ENCODE results near the gene SLC29A4.
A peak's percentile ranks its signal among the peaks of the same experiment; 100 is the strongest.
"Not testable (repeated sequence)": the region's sequence is repeated elsewhere in the genome, so short reads cannot be mapped to it uniquely, and the experiment has no call there.

SLC29A4 gene

GRCh38 chr7:5309146-5309545 is 26.4 kb downstream of the SLC29A4 start:
- no peak for DNase-seq (ENCODE audit: insufficient read length)
- TF ChIP-seq POLR2A (IDR thresholded peaks at IDR 0.05; ENCODE audit: low read depth, low read length) (no peak), POLR2AphosphoS5 (IDR thresholded peaks at IDR 0.05; ENCODE audit: low read depth, low read length) (no peak), TAF1 (IDR thresholded peaks at IDR 0.05; ENCODE audit: borderline replicate concordance, low read depth, low read length) (no peak)
- FAIRE-seq = no peak

GRCh38 chr7:5310822-5311405 is 28.2 kb downstream of the SLC29A4 start:
- TF ChIP-seq POLR2AphosphoS5 (IDR thresholded peaks at IDR 0.05; ENCODE audit: low read depth, low read length) (no peak), POLR2A (IDR thresholded peaks at IDR 0.05; ENCODE audit: low read depth, low read length) (no peak), TAF1 (IDR thresholded peaks at IDR 0.05; ENCODE audit: borderline replicate concordance, low read depth, low read length) (no peak)
- FAIRE-seq = peak; percentile 53

DNA sequence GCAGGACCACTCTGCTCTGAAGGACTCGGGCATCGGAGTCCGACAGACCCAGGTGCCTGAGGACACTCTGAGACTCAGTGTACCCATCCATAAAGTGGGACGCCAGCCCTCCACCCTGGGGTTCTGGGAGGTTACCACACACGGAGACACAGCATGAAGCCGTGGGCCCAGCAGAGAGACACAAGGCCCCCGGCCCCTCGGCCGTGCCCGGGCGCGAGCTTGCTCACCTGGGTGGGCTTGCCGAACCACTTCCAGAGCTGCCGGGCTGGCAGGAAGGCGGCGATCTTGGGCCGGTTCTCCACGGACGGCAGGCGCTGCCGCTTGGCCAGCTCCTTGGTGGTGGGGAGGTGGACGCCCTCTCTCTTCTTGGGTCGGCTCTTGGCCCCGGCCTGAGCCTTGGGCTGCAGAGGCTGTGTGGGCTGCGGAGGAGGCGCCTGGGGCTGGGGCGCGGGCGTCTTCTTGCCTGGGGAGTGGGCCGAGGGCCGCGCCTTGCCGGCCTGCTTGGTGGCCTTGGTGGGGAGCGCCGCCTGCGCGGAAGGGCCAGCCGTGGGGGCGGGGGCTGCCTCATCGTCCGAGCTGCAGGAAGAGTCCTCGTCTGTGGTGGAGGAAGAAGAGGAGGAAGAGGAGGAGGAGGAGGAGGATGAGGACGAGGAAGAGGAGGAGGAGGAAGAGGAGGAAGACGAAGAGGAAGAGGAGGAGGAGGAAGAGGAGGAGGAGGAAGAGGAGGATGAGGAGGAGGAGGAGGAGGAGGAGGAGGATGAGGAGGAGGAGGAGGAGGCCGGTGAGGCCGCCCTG is 29.7 kb downstream of the SLC29A4 start:
- not testable (repeated sequence) for DNase-seq (ENCODE audit: insufficient read length); FAIRE-seq

More at GRCh38 chr7:5310822-5311405, 28.2 kb downstream of the SLC29A4 start:
- no peak for DNase-seq (ENCODE audit: insufficient read length)

GRCh38 chr7:5313076-5313885 is 30.5 kb downstream of the SLC29A4 start:
- not testable (repeated sequence) for DNase-seq (ENCODE audit: insufficient read length); FAIRE-seq

DNA sequence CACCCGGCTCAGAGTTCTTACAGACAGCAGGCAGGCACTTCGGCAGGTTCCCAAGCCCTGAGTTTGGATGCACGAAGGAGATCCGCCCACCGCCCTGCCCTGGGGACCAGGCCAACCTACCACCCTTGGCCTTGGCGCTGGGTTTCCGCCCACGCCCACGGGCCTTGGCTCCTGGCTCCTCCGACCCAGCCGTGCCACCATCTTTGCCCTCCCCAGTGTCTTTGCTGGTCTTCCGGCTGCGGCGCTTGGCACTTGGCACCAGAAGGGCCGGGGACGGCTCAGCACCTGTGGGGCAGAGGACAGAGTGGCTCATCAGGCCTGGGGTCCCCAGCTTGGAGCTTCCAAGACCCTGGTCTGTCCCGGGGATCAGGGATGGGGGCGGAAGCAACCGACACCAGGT is 32.1 kb downstream of the SLC29A4 start:
- DNase-seq (ENCODE audit: insufficient read length) (no peak), FAIRE-seq (no peak)
- TF ChIP-seq POLR2A (IDR thresholded peaks at IDR 0.05; ENCODE audit: low read depth, low read length) = no peak

DNA sequence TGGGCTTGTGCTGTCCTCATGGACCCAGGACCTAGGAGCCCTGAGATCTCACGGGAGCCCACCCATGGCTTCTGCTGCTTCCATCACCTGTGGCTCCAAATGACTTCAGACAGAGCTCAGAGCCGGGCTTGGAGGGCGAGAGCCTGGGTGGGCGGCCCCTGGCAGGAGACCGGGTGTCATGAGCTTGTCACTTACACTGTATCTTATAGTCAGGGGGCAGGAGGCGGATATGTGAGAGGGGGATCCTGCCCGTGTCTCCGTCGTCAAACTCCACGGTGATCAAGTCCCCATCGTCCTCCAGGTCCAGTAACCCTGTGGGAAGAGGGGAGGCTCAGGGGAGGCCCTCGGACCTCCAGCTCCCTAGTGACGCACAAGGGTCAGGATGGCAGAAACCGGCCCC is 33.0 kb downstream of the SLC29A4 start:
- no peak for DNase-seq (ENCODE audit: insufficient read length)
- FAIRE-seq = no peak
- no peak for TF ChIP-seq TAF1 (IDR thresholded peaks at IDR 0.05; ENCODE audit: borderline replicate concordance, low read depth, low read length)
- TF ChIP-seq POLR2A (IDR thresholded peaks at IDR 0.05; ENCODE audit: low read depth, low read length) = no peak
- TF ChIP-seq POLR2AphosphoS5 (IDR thresholded peaks at IDR 0.05; ENCODE audit: low read depth, low read length) = no peak

DNA sequence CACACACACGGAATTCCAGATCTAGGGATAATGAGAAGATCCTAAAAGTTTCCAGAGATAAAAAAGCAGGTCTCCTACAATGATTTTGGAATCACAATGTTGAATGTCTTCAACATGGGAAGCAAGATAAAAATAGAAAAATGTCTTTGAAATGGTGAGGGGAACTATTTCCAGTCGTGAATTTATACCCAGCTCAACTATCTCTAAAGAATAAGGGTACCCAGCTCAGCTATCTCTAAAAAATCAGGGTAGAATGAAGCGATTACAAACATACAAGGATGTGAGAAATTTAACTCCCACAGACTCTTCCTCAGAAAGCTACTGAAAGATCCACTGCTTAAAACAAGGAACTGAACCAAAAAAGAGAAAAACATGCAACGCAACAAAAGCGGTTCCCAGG is 35.9 kb downstream of the SLC29A4 start:
- not testable (repeated sequence) for DNase-seq (ENCODE audit: insufficient read length); FAIRE-seq

GRCh38 chr7:5320391-5320790 is 37.6 kb downstream of the SLC29A4 start:
- TF ChIP-seq POLR2AphosphoS5 (IDR thresholded peaks at IDR 0.05; ENCODE audit: low read depth, low read length) (no peak), TAF1 (IDR thresholded peaks at IDR 0.05; ENCODE audit: borderline replicate concordance, low read depth, low read length) (no peak), POLR2A (IDR thresholded peaks at IDR 0.05; ENCODE audit: low read depth, low read length) (no peak)
- DNase-seq (ENCODE audit: insufficient read length) = no peak
- no peak for FAIRE-seq

DNA sequence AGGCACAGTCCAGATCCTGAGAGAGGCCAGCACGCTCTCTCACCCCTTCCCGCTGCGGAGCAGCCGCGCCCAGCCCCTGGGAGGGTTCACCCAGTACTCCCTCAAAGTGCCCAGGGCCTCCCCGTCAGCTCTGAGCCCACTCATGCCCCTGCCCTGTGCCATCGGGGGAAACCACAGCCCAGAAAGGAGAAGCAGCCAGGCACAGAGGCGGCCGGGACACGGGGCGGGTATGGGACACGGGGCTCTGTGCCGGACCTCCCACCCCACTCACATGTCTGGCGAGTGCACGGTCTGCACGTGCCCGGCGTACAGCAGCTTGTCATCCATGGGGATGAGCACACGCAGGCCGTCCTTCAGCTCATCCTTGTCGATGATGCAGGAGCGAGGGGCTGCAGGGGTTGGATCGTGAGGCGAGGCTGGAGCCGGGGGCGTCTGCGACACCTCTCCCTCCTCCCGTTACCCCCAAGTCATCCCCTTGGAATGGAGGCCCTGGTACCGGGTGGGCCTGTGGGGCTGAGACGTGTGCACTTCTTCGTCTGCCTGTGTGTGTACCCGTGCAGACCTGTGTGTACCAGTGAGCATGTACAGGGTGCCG is 38.2 kb downstream of the SLC29A4 start:
- no peak for DNase-seq (ENCODE audit: insufficient read length)
- FAIRE-seq = no peak
- TF ChIP-seq POLR2A (IDR thresholded peaks at IDR 0.05; ENCODE audit: low read depth, low read length) = no peak
- TF ChIP-seq POLR2AphosphoS5 (IDR thresholded peaks at IDR 0.05; ENCODE audit: low read depth, low read length) = no peak
- TF ChIP-seq TAF1 (IDR thresholded peaks at IDR 0.05; ENCODE audit: borderline replicate concordance, low read depth, low read length) = no peak

GRCh38 chr7:5322621-5323410 is 40.1 kb downstream of the SLC29A4 start:
- no peak for TF ChIP-seq POLR2A (IDR thresholded peaks at IDR 0.05; ENCODE audit: low read depth, low read length)
- no peak for TF ChIP-seq POLR2AphosphoS5 (IDR thresholded peaks at IDR 0.05; ENCODE audit: low read depth, low read length)
- TF ChIP-seq TAF1 (IDR thresholded peaks at IDR 0.05; ENCODE audit: borderline replicate concordance, low read depth, low read length) = no peak
- DNase-seq (ENCODE audit: insufficient read length) = no peak
- FAIRE-seq = no peak

DNA sequence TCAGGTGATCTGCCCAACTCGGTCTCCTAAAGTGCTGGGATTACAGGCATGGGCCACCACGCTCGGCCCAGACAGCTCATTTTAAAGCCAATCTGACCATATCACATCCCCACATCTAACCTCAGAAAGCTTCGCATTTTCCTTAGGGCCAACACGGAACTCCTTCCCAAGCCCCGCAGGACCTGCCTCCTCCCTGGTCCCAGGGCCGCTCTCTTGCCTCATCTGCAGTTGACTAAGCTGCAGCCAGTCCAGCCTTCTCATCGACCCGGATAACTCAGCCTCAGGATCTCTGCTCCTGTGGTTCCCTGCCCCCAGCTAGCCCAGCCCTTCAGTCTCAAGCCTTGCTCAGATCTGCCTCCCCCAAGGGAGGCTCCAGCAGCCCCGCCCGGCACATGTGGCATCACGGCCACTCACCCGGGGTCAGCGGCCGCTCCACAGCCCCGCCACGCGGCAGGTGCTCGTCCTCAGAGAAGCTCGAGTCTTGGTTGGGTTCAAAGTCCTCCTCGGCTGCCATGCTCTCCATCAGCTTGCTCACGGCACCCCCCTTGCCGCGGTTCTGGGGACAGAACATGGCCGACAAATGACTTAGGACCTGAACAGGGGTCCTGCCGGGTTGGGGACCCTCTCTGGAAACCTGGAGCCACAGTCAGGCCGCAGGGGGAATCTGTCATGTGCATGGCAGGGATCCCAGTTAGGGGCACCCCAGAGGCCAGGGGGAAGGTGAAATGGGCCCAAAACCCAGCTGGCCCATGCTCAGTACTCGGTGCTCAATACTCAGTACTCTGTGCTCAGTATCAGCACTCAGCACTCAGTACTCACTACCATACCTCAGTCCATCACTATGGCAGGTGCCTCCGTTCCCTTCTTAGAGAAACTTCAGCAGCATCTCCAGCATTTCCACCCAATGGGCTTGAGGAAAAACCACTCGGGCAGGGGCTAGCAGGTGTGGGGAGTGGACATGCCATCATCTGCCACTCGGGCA is 41.3 kb downstream of the SLC29A4 start:
- DNase-seq (ENCODE audit: insufficient read length); FAIRE-seq: not testable (repeated sequence)
